ACC112 (cell line): ENCODE measurements around the gene ALOX5AP.

Source experiments
- H2AFZ ChIP-seq: fragments of 200-600 bp; sonication (generic); one replicate; pipeline ENCODE4 v1.6.0; 2017; ENCODE audit warnings: antibody characterized with exemption, low read length; ENCODE audit not compliant: unreplicated experiment
- H3K27ac ChIP-seq: fragments of 200-600 bp; sonication (generic); 2 replicates; pipeline ENCODE4 v1.5.1; 2014; ENCODE audit warnings: low read depth, mild to moderate bottlenecking, antibody characterized with exemption, low read length, moderate library complexity
- H3K27me3 ChIP-seq: fragments of 200-600 bp; sonication (generic); 2 replicates; pipeline ENCODE4 v1.6.1; 2014; ENCODE audit warnings: mild to moderate bottlenecking, antibody characterized with exemption, low read length, moderate library complexity, mixed read lengths; ENCODE audit not compliant: insufficient read depth
- H3K36me3 ChIP-seq: fragments of 200-600 bp; sonication (generic); 2 replicates; pipeline ENCODE4 v1.6.1; 2016; ENCODE audit warnings: mild to moderate bottlenecking, antibody characterized with exemption, low read length, moderate library complexity, mixed read lengths; ENCODE audit not compliant: insufficient read depth
- H3K4me1 ChIP-seq: fragments of 200-600 bp; sonication (generic); one replicate; pipeline ENCODE4 v1.6.1; 2016; ENCODE audit warnings: low read length, mixed read lengths; ENCODE audit not compliant: insufficient read depth, unreplicated experiment, control insufficient read depth
- H3K4me3 ChIP-seq: fragments of 200-600 bp; sonication (generic); 2 replicates; pipeline ENCODE4 v1.5.1; 2014; ENCODE audit warnings: mild to moderate bottlenecking, low read depth, low read length
- H3K79me2 ChIP-seq: fragments of 200-600 bp; sonication (generic); one replicate; pipeline ENCODE4 v1.6.0; 2016; ENCODE audit warnings: low read length; ENCODE audit not compliant: control insufficient read depth, unreplicated experiment, insufficient read depth

Gene ALOX5AP

DNA sequence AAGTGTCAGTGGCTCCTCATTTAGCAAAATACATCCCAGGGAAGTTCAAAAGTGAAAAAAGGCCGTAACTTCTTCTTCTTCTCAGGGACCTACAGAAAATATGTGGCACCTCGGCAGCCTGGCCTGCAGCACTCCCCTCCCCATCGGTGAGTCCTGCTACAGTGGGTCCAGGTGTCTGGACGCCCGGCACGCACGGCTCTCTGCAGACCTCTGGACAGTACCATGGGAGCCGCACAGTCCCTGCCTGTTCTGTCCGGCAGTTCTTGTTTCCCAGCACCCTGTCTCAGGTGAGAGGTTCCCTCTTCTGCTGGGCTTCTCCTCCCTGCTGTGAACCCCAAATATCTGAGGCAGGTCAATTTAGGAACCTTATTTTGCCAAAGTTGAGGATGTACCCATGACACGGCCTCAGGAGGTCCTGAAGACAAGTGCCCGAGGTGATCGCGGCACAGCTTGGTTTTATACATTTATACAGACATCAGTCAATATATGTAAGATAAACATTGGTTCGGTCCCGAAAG is 36.8 kb upstream of the ALOX5AP start:
- Histone ChIP-seq H3K4me1 (peaks cover 22% of the 10 kb centered on the region), H3K4me3 (no peak overlapping the region), H3K27me3 (no peaks in the 10 kb centered on the region), H3K36me3 (no peaks in the 10 kb centered on the region), H2AFZ (peak overlapping the region; percentile 28), H3K27ac (peak overlapping the region; percentile 51), H3K79me2 (no peaks in the 10 kb centered on the region)

DNA sequence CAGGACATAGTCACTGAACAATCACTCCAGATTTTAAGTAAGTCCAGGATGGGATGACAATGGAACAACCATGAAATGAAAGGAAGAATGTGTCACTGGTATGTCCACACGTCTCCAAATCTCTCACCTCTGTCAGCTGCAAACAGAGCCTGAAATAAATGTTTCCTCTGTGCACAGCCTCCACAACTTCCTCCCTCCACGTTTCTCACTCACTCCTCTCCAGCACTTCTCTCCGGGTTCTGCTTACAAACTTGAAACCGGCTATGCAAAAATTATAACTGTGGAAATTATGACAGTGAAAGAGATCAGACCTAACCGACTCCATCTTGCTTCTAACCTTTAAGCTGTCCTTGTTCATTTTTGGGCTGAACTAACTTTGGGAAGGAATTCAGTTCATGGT is 35.0 kb upstream of the ALOX5AP start:
- H3K4me3 ChIP-seq: no peak overlapping the region
- no peak overlapping the region for H2AFZ ChIP-seq
- H3K27me3 ChIP-seq: no peaks in the 10 kb centered on the region
- peaks cover 22% of the 10 kb centered on the region for H3K4me1 ChIP-seq
- no peak overlapping the region for H3K27ac ChIP-seq
- H3K79me2 ChIP-seq: no peaks in the 10 kb centered on the region
- H3K36me3 ChIP-seq: no peaks in the 10 kb centered on the region

DNA sequence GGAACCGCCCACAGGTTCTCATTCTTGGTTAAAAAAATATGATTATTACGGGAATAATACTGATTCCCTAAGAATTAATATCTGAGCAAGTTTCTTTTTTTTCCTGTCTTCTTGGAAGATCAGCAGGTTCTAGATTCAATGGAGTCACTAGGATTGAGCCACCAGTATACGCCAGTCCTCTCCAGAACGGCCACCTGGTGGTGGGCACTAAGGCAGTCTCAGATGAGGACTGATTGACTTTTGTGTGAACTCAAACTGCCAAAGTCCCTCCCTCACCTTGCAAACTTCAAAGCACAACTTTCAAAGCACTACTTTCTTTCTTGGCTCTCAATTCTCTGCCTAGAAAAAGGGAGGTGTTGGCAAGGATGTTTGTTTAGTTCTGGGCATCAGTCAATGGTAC is 33.3 kb upstream of the ALOX5AP start:
- no peaks in the 10 kb centered on the region for H3K36me3 ChIP-seq
- no peak overlapping the region for H3K27ac ChIP-seq
- no peaks in the 10 kb centered on the region for H3K79me2 ChIP-seq
- peaks cover 16% of the 10 kb centered on the region for H3K4me1 ChIP-seq
- H3K27me3 ChIP-seq: no peaks in the 10 kb centered on the region
- H2AFZ ChIP-seq: no peak overlapping the region
- no peak overlapping the region for H3K4me3 ChIP-seq

DNA sequence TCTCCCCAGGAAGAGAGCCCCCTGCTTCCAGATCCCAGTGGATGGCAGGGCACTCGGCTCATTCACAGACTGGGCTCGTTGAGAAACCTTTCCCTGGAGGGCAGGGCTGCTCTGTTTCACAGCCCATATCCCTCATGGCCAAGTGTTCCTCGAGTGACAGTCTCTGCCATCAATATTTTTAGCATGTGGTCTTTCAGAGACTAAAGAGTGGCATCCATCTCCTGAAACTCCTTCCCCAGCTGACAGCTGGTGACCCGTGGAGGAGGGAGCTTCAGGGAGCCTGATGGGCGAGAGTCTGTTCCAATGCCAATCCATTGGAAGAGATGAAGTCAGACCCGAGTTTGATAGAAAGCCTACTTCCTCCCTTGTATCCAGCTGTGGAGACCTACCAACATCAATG is 30.7 kb upstream of the ALOX5AP start:
- peaks cover 11% of the 10 kb centered on the region for H3K4me1 ChIP-seq
- H3K27me3 ChIP-seq: no peaks in the 10 kb centered on the region
- no peak overlapping the region for H2AFZ ChIP-seq
- no peaks in the 10 kb centered on the region for H3K36me3 ChIP-seq
- H3K27ac ChIP-seq: no peak overlapping the region
- no peaks in the 10 kb centered on the region for H3K79me2 ChIP-seq
- H3K4me3 ChIP-seq: no peak overlapping the region

DNA sequence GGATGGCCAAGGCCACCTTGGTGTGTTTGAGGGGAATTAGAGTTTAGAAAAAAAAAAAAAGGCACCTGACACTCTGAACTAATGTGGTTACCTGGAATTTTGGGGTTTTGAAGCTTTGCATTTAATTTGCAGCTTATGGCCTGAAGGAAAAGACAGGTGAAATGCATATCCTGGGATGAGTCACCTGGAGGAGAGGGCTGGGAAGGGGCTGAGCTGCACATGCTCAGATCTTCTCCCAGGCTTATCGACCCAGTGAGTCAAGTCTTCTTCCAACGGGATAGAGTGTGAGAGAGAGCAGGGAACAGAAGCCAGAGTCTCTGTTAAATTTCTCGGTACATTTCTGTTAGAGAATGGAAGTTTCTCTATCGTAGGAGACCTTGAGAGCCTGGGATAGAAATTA is 29.7 kb upstream of the ALOX5AP start:
- Histone ChIP-seq H3K4me1 (peaks cover 11% of the 10 kb centered on the region), H3K79me2 (no peaks in the 10 kb centered on the region), H2AFZ (no peak overlapping the region), H3K27me3 (no peaks in the 10 kb centered on the region), H3K27ac (no peak overlapping the region), H3K36me3 (no peaks in the 10 kb centered on the region), H3K4me3 (no peak overlapping the region)

DNA sequence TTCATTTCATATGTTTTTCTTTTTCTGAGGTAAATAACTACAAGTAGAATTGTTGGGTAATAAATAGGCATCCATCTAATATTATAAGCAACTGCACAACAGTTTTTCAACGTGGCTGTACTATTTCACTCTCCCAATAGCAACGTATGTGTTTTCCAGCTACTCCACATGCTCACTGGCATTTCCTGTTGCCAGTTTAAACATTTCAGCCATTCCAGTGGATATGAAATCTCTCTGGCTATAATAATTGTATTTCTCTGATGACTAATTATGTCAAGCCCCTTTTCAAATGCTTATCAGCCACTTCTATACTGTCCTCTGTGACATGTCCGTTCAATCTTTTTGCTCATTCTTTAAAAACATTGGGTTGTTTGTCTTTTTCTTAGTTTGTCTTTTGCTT is 26.8 kb upstream of the ALOX5AP start:
- Histone ChIP-seq H3K4me1 (peaks cover 22% of the 10 kb centered on the region), H3K4me3 (no peak overlapping the region), H3K27me3 (no peaks in the 10 kb centered on the region), H3K36me3 (no peaks in the 10 kb centered on the region), H3K79me2 (no peaks in the 10 kb centered on the region), H3K27ac (peak overlapping the region; percentile 36), H2AFZ (peak overlapping the region; percentile 29)

DNA sequence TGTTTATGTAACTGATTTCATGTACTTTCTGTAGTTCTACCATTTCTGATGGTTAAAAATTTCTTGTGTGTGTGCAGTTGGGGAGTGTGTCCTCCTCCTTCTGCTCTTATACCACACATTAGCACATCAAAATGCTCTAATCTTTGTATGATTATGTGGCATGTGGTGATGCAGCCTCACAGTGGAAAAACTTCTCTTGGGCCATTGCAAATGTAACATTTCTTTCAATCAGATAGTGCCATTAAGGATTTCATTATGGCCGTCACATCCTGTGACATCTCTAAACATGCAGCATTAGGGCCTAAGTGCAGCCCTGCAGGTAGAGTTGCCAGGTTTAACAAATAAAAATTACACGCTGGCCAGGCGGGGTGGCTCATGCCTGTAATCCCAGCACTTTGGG is 24.9 kb upstream of the ALOX5AP start:
- H2AFZ ChIP-seq: no peak overlapping the region
- no peak overlapping the region for H3K27ac ChIP-seq
- no peaks in the 10 kb centered on the region for H3K79me2 ChIP-seq
- no peaks in the 10 kb centered on the region for H3K36me3 ChIP-seq
- H3K27me3 ChIP-seq: no peaks in the 10 kb centered on the region
- peaks cover 25% of the 10 kb centered on the region for H3K4me1 ChIP-seq
- no peak overlapping the region for H3K4me3 ChIP-seq

DNA sequence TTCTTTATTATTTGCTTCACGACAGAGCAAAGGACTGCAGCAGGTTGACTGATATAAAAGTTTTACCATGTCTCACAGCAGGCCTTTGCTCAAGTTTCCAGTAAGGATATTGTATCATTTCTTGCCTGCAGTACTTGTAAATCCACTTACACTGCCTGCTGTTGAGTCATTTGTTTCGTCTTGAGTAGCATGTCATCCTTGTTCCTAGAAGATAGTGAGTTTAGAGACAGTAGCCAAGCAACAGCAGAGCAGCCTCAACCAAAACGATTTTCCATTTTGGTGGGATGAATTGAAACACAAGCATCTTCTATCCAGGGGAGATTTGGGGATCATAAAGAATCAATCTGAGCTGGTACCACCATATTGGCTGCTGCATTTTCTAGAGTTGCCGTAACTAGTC is 24.0 kb upstream of the ALOX5AP start:
- Histone ChIP-seq H3K4me3 (no peak overlapping the region), H3K36me3 (no peaks in the 10 kb centered on the region), H3K79me2 (no peaks in the 10 kb centered on the region), H3K27ac (no peak overlapping the region), H3K27me3 (no peaks in the 10 kb centered on the region), H2AFZ (no peak overlapping the region), H3K4me1 (peaks cover 32% of the 10 kb centered on the region)

DNA sequence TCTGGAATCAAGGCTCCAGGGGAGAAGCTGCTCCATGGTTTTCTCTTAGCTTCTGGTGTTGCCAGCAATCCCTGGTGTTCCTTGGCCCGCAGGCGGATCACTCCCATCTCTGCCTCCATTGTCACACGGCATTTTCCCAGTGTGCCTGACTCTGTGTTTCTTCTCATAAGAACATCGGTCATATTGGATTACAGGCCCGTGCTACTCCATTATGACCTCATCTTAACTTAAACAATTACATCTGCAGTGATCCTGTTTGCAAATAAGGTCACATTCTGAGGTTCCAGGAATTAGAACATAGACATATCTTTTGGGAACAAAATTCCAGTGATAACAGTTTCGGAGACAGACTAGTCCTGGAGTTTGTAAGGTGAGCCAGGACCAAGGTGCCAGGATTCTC is 23.5 kb upstream of the ALOX5AP start:
- Histone ChIP-seq H3K36me3 (no peaks in the 10 kb centered on the region), H3K27me3 (no peaks in the 10 kb centered on the region), H3K27ac (no peak overlapping the region), H3K79me2 (no peaks in the 10 kb centered on the region), H3K4me3 (no peak overlapping the region), H2AFZ (no peak overlapping the region), H3K4me1 (peaks cover 32% of the 10 kb centered on the region)

DNA sequence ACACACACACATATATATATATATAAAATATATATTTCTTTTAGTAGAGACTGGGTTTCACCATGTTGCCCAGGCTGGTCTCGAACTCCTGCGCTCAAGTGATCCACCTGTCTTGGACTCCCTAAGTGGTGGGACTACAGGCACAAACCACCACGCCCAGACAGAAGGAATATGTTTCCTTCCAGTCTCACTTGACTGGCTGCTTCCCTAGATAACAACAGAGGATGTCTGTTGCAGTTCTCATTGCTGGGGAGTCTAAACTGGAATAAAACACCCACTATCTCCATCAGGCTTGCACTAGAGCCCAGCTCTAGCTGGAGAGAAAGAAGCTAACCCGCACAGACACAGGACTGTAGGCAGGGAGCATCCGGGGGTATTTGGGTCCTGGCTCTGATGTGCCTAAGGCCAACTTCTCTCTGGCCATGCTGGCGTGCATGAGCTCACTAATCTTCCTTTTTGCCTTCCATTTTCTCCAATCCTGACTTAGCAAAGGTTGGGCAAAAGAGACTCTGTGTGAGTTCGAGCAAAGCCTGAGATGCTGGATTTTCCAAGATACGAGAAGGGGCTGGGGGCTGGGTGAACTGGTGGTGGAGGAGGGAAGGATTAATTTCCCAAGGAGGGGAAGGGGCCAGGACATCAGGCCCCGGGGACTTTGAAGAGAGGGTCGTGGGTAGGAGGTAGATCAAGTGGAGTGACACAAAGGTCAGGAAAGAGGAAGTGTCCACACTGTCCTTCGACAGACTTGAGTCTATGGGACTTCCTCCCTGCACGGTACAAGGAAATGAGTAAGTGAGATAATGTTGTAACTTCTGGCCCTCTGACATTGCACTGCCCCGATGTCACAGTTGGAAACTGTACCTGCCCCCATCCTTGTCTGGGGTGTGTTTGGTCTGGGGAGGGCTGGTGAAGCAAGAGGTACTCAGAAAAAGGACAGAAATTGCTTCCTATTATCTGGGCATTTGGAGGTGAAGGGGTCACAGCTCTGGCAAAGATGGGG is 22.5 kb upstream of the ALOX5AP start:
- H3K79me2 ChIP-seq: no peaks in the 10 kb centered on the region
- H3K4me3 ChIP-seq: no peak overlapping the region
- peak overlapping the region; percentile 25; the same call in 1 of the 2 replicates for H3K27ac ChIP-seq
- H2AFZ ChIP-seq: no peak overlapping the region
- no peaks in the 10 kb centered on the region for H3K36me3 ChIP-seq
- no peaks in the 10 kb centered on the region for H3K27me3 ChIP-seq
- H3K4me1 ChIP-seq: peaks cover 32% of the 10 kb centered on the region
